Adrenal gland (tissue), 5 donors: ENCODE results near the gene PLOD2.

Experiments
- CTCF ChIP-seq, 6 experiments: fragments of 450-650 bp in 4 of 6; fragments of 200-600 bp in 2 of 6; sonication (generic) in 1 of 6; IDR thresholded peaks; 1 replicate in 5 of 6; 2 replicates in 1 of 6; pipeline versions ENCODE4 v1.5.1 to v1.8.0; 2016 to 2021; ENCODE audit warnings: antibody characterized with exemption in 6 of 6, mild to moderate bottlenecking in 2 of 6, moderate library complexity in 1 of 6
- POLR2A ChIP-seq, 2 donors: fragments of 450-650 bp; IDR thresholded peaks; one replicate each; pipeline ENCODE4 v1.6.1; 2017; ENCODE audit warnings: antibody characterized with exemption in 2 of 2, mild to moderate bottlenecking in 2 of 2, moderate library complexity in 1 of 2
- donor health status: DM: no; HTN: no; CAD: no.

- TF ChIP-seq POLR2A (IDR thresholded peaks at IDR 0.05) (no peak), CTCF (IDR thresholded peaks at IDR 0.05) (no peak)
Observed at GRCh38 chr3:146100180-146100579, 60.8 kb downstream of the PLOD2 start.
